H1 (cell line): ENCODE results near the gene SIDT1. TPM values are rescaled to one million over a fixed set of nuclear protein-coding genes. Genes with fewer than 3 reads are reported as not detected.

Experiments used
- CTCF ChIA-PET: fragments of 300-600 bp; sonication (Branson Sonifier 250); formaldehyde crosslinking; loops from one replicate; lab custom pipeline; 2021; ENCODE audit not compliant: partially characterized antibody; lab: Charles Lee
- POLR2A ChIA-PET: fragments of 300-600 bp; sonication (Branson Sonifier 250); formaldehyde crosslinking; loops from one replicate; lab custom pipeline; 2021; ENCODE audit warnings: inconsistent platforms; ENCODE audit not compliant: partially characterized antibody; lab: Charles Lee
- DNase-seq, 2 experiments: peaks; one replicate each; pipeline versions ENCODE4 v3.0.0 to v3.0.0-alpha.2; 2010 to 2022; ENCODE audit warnings: low spot score in 2 of 2, low read depth in 1 of 2, mixed read lengths in 1 of 2
- FAIRE-seq: peaks from 2 replicates; lab custom pipeline; 2011; peaks lifted over from hg19 to GRCh38; lab: Jason Lieb, UNC
- H2AFZ ChIP-seq: 2 replicates; pipeline ENCODE4 v1.8.1; 2012; ENCODE audit warnings: low read length, inconsistent platforms
- H2AK5ac ChIP-seq: 2 replicates; pipeline ENCODE4 v1.6.1; 2013; ENCODE audit warnings: low read depth, low read length
- H2BK120ac ChIP-seq: replicated peaks from 2 replicates; pipeline ENCODE3; 2013; ENCODE audit warnings: low read depth, low read length, inconsistent platforms
- H2BK12ac ChIP-seq: 2 replicates; pipeline ENCODE4 v1.6.1; 2013; ENCODE audit warnings: low read depth, low read length
- H2BK15ac ChIP-seq: 2 replicates; pipeline ENCODE4 v1.6.1; 2013; ENCODE audit warnings: low read length
- H2BK20ac ChIP-seq: 2 replicates; pipeline ENCODE4 v1.6.1; 2013; ENCODE audit warnings: low read length
- H2BK5ac ChIP-seq: 2 replicates; pipeline ENCODE4 v1.6.1; 2013; ENCODE audit warnings: low read depth, low read length
- H3K14ac ChIP-seq: 2 replicates; pipeline ENCODE4 v1.6.1; 2013; ENCODE audit warnings: inconsistent platforms; ENCODE audit not compliant: insufficient read length
- H3K18ac ChIP-seq: 2 replicates; pipeline ENCODE4 v1.6.1; 2013; ENCODE audit warnings: low read length; ENCODE audit errors: extremely low read depth
- H3K23ac ChIP-seq: 2 replicates; pipeline ENCODE4 v1.6.1; 2013; ENCODE audit warnings: inconsistent platforms; ENCODE audit not compliant: insufficient read length
- H3K23me2 ChIP-seq: 2 replicates; pipeline ENCODE4 v1.6.1; 2013; ENCODE audit warnings: low read depth, low read length
- H3K27ac ChIP-seq: 2 replicates; pipeline ENCODE4 v1.6.1; 2011; ENCODE audit warnings: low read depth, low read length, inconsistent platforms
- H3K27me3 ChIP-seq, 4 experiments: replicated peaks in 1 of 4; 1 replicate in 1 of 4; 2 replicates in 3 of 4; pipeline versions ENCODE4 v1.6.1 to v1.8.1; 2011 to 2013; ENCODE audit warnings: low read length in 3 of 4, mild to moderate bottlenecking in 3 of 4, inconsistent platforms in 2 of 4, mixed read lengths in 2 of 4, moderate library complexity in 1 of 4; ENCODE audit not compliant: control insufficient read depth in 3 of 4, insufficient read depth in 3 of 4; ENCODE audit errors: extremely low read depth in 1 of 4
- H3K36me3 ChIP-seq, 4 experiments: 2 replicates each; pipeline versions ENCODE4 v1.6.1 to v1.8.1; 2011 to 2013; ENCODE audit warnings: mild to moderate bottlenecking in 4 of 4, low read length in 3 of 4, moderate library complexity in 2 of 4, control low read depth in 1 of 4, inconsistent platforms in 1 of 4; ENCODE audit not compliant: insufficient read depth in 4 of 4, control insufficient read depth in 2 of 4
- H3K4ac ChIP-seq: replicated peaks from 2 replicates; pipeline ENCODE3; 2013; ENCODE audit warnings: low read length, low read depth, mixed read lengths, inconsistent platforms; ENCODE audit not compliant: insufficient read length
- H3K4me1 ChIP-seq, 4 experiments: replicated peaks in 1 of 4; 1 replicate in 1 of 4; 2 replicates in 3 of 4; pipeline versions ENCODE4 v1.6.1 to v1.8.1; 2011 to 2013; ENCODE audit warnings: low read length in 3 of 4, inconsistent platforms in 2 of 4, mixed read lengths in 1 of 4; ENCODE audit not compliant: insufficient read depth in 4 of 4, control insufficient read depth in 3 of 4
- H3K4me2 ChIP-seq, 2 experiments: 2 replicates each; pipeline versions ENCODE4 v1.6.1 to v1.8.1; 2011 to 2013; ENCODE audit warnings: low read depth in 2 of 2, low read length in 2 of 2, control low read depth in 1 of 2, inconsistent platforms in 1 of 2, mild to moderate bottlenecking in 1 of 2; ENCODE audit not compliant: insufficient read depth in 1 of 2
- H3K4me3 ChIP-seq, 4 experiments: fragments of 200-600, 300-600 bp in 1 of 4; sonication (generic), shearing (Covaris generic), sonication (Bioruptor Twin) in 1 of 4; 2 replicates each; pipeline versions ENCODE4 v1.5.1 to v1.8.1; 2011 to 2016; ENCODE audit warnings: low read length in 4 of 4, low read depth in 3 of 4, control low read depth in 2 of 4, inconsistent platforms in 2 of 4, mild to moderate bottlenecking in 2 of 4, mixed read lengths in 1 of 4, moderate library complexity in 1 of 4; ENCODE audit not compliant: insufficient read depth in 2 of 4; ENCODE audit errors: extremely low read depth in 1 of 4
- H3K56ac ChIP-seq: replicated peaks from 2 replicates; pipeline ENCODE3; 2013; ENCODE audit warnings: low read depth, mild to moderate bottlenecking, mixed read lengths, low read length, inconsistent platforms; ENCODE audit not compliant: insufficient read length
- H3K79me1 ChIP-seq: 2 replicates; pipeline ENCODE4 v1.6.1; 2013; ENCODE audit warnings: low read depth, low read length, control low read depth
- H3K79me2 ChIP-seq, 2 experiments: 2 replicates each; pipeline versions ENCODE4 v1.6.1 to v1.8.1; 2012 to 2013; ENCODE audit warnings: low read length in 2 of 2, mild to moderate bottlenecking in 2 of 2, inconsistent platforms in 1 of 2; ENCODE audit not compliant: insufficient read depth in 2 of 2, control insufficient read depth in 1 of 2
- H3K9ac ChIP-seq, 4 experiments: replicated peaks in 1 of 4; 1 replicate in 1 of 4; 2 replicates in 3 of 4; pipeline versions ENCODE4 v1.6.1 to v1.8.1; 2011 to 2013; ENCODE audit warnings: low read depth in 3 of 4, low read length in 3 of 4, control low read depth in 2 of 4, mild to moderate bottlenecking in 2 of 4, moderate library complexity in 2 of 4, inconsistent platforms in 1 of 4; ENCODE audit errors: extremely low read depth in 1 of 4
- H3K9me3 ChIP-seq, 2 experiments: 2 replicates each; pipeline versions ENCODE4 v1.6.1 to v1.8.1; 2012 to 2013; ENCODE audit warnings: mild to moderate bottlenecking in 2 of 2, moderate library complexity in 2 of 2, control low read depth in 1 of 2, inconsistent platforms in 1 of 2, low read depth in 1 of 2, low read length in 1 of 2, mixed read lengths in 1 of 2; ENCODE audit not compliant: insufficient read depth in 2 of 2
- H4K20me1 ChIP-seq, 2 experiments: replicated peaks in 1 of 2; 2 replicates each; pipeline versions ENCODE3 to v1.8.1; 2011 to 2013; ENCODE audit warnings: inconsistent platforms in 2 of 2, low read length in 2 of 2, mild to moderate bottlenecking in 1 of 2; ENCODE audit not compliant: insufficient read depth in 2 of 2, control insufficient read depth in 1 of 2
- H4K5ac ChIP-seq: 2 replicates; pipeline ENCODE4 v1.6.1; 2013; ENCODE audit warnings: low read length, low read depth, mixed read lengths, inconsistent platforms; ENCODE audit not compliant: insufficient read length
- H4K8ac ChIP-seq: 2 replicates; pipeline ENCODE4 v1.8.0; 2013; ENCODE audit warnings: mild to moderate bottlenecking, moderate library complexity, low read length, inconsistent platforms; ENCODE audit not compliant: insufficient read depth; ENCODE audit errors: extremely low read depth
- H4K91ac ChIP-seq: replicated peaks from 2 replicates; pipeline ENCODE3; 2013; ENCODE audit warnings: low read length, mixed read lengths, inconsistent platforms; ENCODE audit not compliant: insufficient read length
- ASH2L ChIP-seq: fragments of 200-600, 300-600 bp; sonication (generic); IDR thresholded peaks from one replicate; pipeline ENCODE4 v1.7.1; 2017; ENCODE audit warnings: low read length
- BACH1 ChIP-seq: IDR thresholded peaks from 2 replicates; pipeline ENCODE4 v1.6.1; 2012; ENCODE audit warnings: low read length, improper control_type of control experiment
- BRCA1 ChIP-seq: IDR thresholded peaks from 2 replicates; pipeline ENCODE4 v1.6.1; 2012; ENCODE audit warnings: low read depth, low read length, improper control_type of control experiment
- CHD2 ChIP-seq: IDR thresholded peaks from 2 replicates; pipeline ENCODE4 v1.6.1; 2012; ENCODE audit warnings: low read length, improper control_type of control experiment
- CREB1 ChIP-seq: IDR thresholded peaks from 2 replicates; pipeline ENCODE4 v1.6.1; 2012; ENCODE audit warnings: inconsistent platforms
- HDAC2 ChIP-seq, 2 experiments: fragments of 300-600 bp in 1 of 2; sonication (generic) in 1 of 2; IDR thresholded peaks; 2 replicates each; pipeline ENCODE4 v1.6.1; 2011 to 2012; ENCODE audit warnings: low read depth in 2 of 2, low read length in 2 of 2, mild to moderate bottlenecking in 2 of 2, moderate library complexity in 2 of 2, borderline replicate concordance in 1 of 2, inconsistent platforms in 1 of 2
- MAX ChIP-seq: IDR thresholded peaks from 2 replicates; pipeline ENCODE4 v1.6.1; 2012; ENCODE audit warnings: inconsistent platforms
- RXRA ChIP-seq: IDR thresholded peaks from 2 replicates; pipeline ENCODE4 v1.6.1; 2011; ENCODE audit warnings: low read depth, mild to moderate bottlenecking, low read length, moderate library complexity; ENCODE audit not compliant: insufficient read depth
- SAP30 ChIP-seq: fragments of 300-600 bp; sonication (generic); IDR thresholded peaks from 2 replicates; pipeline ENCODE4 v1.7.1; 2012; ENCODE audit warnings: low read length, moderate library complexity, mild to moderate bottlenecking, inconsistent platforms; ENCODE audit not compliant: insufficient read depth, insufficient replicate concordance
- SUZ12 ChIP-seq: fragments of 200-600 bp; sonication (generic); IDR thresholded peaks from 2 replicates; pipeline ENCODE4 v1.6.1; 2012; ENCODE audit warnings: mild to moderate bottlenecking, inconsistent platforms, low read length, moderate library complexity, mixed read lengths
- TAF7 ChIP-seq: optimal IDR thresholded peaks from 2 replicates; pipeline ENCODE3; 2011; ENCODE audit warnings: low read depth, mild to moderate bottlenecking, inconsistent platforms, low read length, moderate library complexity, borderline replicate concordance
- YY1 ChIP-seq: IDR thresholded peaks from 2 replicates; pipeline ENCODE4 v1.6.1; 2011; ENCODE audit warnings: low read depth, mild to moderate bottlenecking, low read length
- WGBS, 2 experiments: shearing (Covaris generic) in 1 of 2; methylation state at CpG; one replicate each; pipeline versions ENCODE4 v1.1.6 to v1.1.7; 2013 to 2015; ENCODE audit warnings: low lambda C conversion rate in 2 of 2, mixed read lengths in 2 of 2, inconsistent platforms in 1 of 2, low coverage in 1 of 2, missing lambda C conversion rate in 1 of 2; ENCODE audit not compliant: insufficient replicate concordance in 2 of 2, insufficient coverage in 1 of 2, insufficient read length in 1 of 2; ENCODE audit errors: extremely low coverage in 1 of 2, missing lambda C conversion rate in 1 of 2; 5-methylcytosine and 5-hydroxymethylcytosine counted together
- polyA plus RNA-seq, 7 experiments: library from polyadenylated mRNA; depleted of rRNA in 3 of 7; stranded (reverse) in 5 of 7; unstranded in 2 of 7; fragments of >200 nt in 5 of 7; fragments of 200-250 nt in 2 of 7; gene quantifications; 1 replicate in 5 of 7; 2 replicates in 1 of 7; 4 replicates in 1 of 7; pipeline versions ENCODE4 v1.2.1 to v1.2.3, GENCODE V29; 2011 to 2013; ENCODE audit warnings: missing spikeins in 2 of 7, mixed read lengths in 2 of 7
- total RNA-seq: library from RNA; stranded (reverse); fragmentation: NEBNext Ultra II Directional; extraction: Animal tissue kit (Norgen Biotek cat#: 25700); gene quantifications from 2 replicates; pipeline ENCODE4 v1.2.1, GENCODE V29; 2021
- TF ChIP-seq, protein P1 (sequence below): IDR thresholded peaks from 2 replicates; pipeline ENCODE4 v1.6.1; 2011; ENCODE audit warnings: low read depth, mild to moderate bottlenecking, low read length; ENCODE audit not compliant: insufficient read depth

Gene SIDT1
- total and polyA plus RNA-seq, 2 of the 8 experiments (the other 6 are each of a cell fraction or from before 2014, with no cell fraction given), result 0.06 TPM; not detected in 1

GRCh38 chr3:113565555-113565954, 33.2 kb downstream of the SIDT1 start:
- Histone ChIP-seq H2BK12ac (no peak overlapping the region), H2BK5ac (no peak overlapping the region), H3K27me3 (no peaks in the 10 kb centered on the region), H4K8ac (no peak overlapping the region), H3K79me1 (no peaks in the 10 kb centered on the region), H3K56ac (no peak overlapping the region), H3K4me2 (no peak overlapping the region), H3K79me2 (no peaks in the 10 kb centered on the region), H4K20me1 (no peaks in the 10 kb centered on the region), H4K5ac (no peak overlapping the region), H2BK20ac (no peak overlapping the region), H3K4me3 (no peak overlapping the region), H3K23me2 (no peaks in the 10 kb centered on the region), H3K14ac (no peak overlapping the region), H3K9me3 (no peaks in the 10 kb centered on the region), H3K4me1 (no peaks in the 10 kb centered on the region), H2BK120ac (no peak overlapping the region), H3K27ac (no peak overlapping the region), H2AFZ (no peak overlapping the region), H2BK15ac (no peak overlapping the region), H3K23ac (no peak overlapping the region), H4K91ac (no peak overlapping the region), H3K9ac (no peak overlapping the region), H2AK5ac (no peak overlapping the region), H3K4ac (no peak overlapping the region), H3K18ac (no peak overlapping the region), H3K36me3 (no peaks in the 10 kb centered on the region)
- TF ChIP-seq SUZ12 (no peak), MAX (no peak), BACH1 (no peak), HDAC2 (IDR thresholded peaks at IDR 0.05; ENCODE audit: borderline replicate concordance in 1 of 2, low read depth in 2 of 2, low read length in 2 of 2) (no peak), RXRA (no peak), BRCA1 (no peak), CREB1 (no peak), YY1 (no peak), SAP30 (no peak), CHD2 (no peak), TAF7 (no peak), ASH2L (no peak)
- TF ChIP-seq, protein P1, sequence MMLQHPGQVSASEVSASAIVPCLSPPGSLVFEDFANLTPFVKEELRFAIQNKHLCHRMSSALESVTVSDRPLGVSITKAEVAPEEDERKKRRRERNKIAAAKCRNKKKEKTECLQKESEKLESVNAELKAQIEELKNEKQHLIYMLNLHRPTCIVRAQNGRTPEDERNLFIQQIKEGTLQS, result no peak
- ChIA-PET CTCF (interaction anchor here (1.6 kb wide), 1 partner anchor 29 kb away, joined by 4 read pairs; no protein-coding TSS in a partner anchor), POLR2A (no interaction called here)
- DNase-seq, result no peak
- no peak for FAIRE-seq
- 87% methylated on average over 1 of the region's 1 CpG; no CpG with 5 or more reads in 1 of the 2 experiments for WGBS, 2 experiments
